Mesodermal cell (in vitro differentiated cells): Measurements from ENCODE around the gene GPER1.

ENCODE experiments used
- H3K27ac ChIP-seq: 2 replicates; pipeline ENCODE4 v1.7.0; 2013; ENCODE audit warnings: mild to moderate bottlenecking, low read depth, low read length, moderate library complexity; ENCODE audit not compliant: severe bottlenecking
- H3K36me3 ChIP-seq: 2 replicates; pipeline ENCODE4 v1.7.1; 2013; ENCODE audit warnings: mild to moderate bottlenecking, low read length, moderate library complexity; ENCODE audit not compliant: control insufficient read depth, insufficient read depth
- H3K4me1 ChIP-seq: one replicate; pipeline ENCODE4 v1.7.1; 2013; ENCODE audit warnings: mild to moderate bottlenecking, low read length; ENCODE audit not compliant: insufficient read depth, control insufficient read depth, poor library complexity, severe bottlenecking
- H3K4me3 ChIP-seq: 2 replicates; pipeline ENCODE4 v1.7.0; 2013; ENCODE audit warnings: low read length, control low read depth, mild to moderate bottlenecking; ENCODE audit not compliant: insufficient read depth, poor library complexity, severe bottlenecking; ENCODE audit errors: extremely low read depth
- H3K9me3 ChIP-seq: 2 replicates; pipeline ENCODE4 v1.7.1; 2013; ENCODE audit warnings: mild to moderate bottlenecking, low read length, moderate library complexity; ENCODE audit not compliant: control insufficient read depth
- WGBS, 2 experiments: methylation state at CpG; one replicate each; pipeline ENCODE4 v1.1.5; 2013; ENCODE audit warnings: missing lambda C conversion rate in 2 of 2; ENCODE audit not compliant: insufficient coverage in 2 of 2; 5-methylcytosine and 5-hydroxymethylcytosine counted together

The GPER1 gene

GRCh38 chr7:1061180-1061579, 26.7 kb upstream of the GPER1 start:
- WGBS, 2 experiments = 86 to 91% methylated on average over 8 to 9 of the region's 9 CpGs
- H3K27ac ChIP-seq = no peak overlapping the region
- H3K9me3 ChIP-seq = no peaks in the 10 kb centered on the region
- no peaks in the 10 kb centered on the region for H3K36me3 ChIP-seq
- H3K4me1 ChIP-seq = peaks cover 12% of the 10 kb centered on the region
- no peak overlapping the region for H3K4me3 ChIP-seq

DNA sequence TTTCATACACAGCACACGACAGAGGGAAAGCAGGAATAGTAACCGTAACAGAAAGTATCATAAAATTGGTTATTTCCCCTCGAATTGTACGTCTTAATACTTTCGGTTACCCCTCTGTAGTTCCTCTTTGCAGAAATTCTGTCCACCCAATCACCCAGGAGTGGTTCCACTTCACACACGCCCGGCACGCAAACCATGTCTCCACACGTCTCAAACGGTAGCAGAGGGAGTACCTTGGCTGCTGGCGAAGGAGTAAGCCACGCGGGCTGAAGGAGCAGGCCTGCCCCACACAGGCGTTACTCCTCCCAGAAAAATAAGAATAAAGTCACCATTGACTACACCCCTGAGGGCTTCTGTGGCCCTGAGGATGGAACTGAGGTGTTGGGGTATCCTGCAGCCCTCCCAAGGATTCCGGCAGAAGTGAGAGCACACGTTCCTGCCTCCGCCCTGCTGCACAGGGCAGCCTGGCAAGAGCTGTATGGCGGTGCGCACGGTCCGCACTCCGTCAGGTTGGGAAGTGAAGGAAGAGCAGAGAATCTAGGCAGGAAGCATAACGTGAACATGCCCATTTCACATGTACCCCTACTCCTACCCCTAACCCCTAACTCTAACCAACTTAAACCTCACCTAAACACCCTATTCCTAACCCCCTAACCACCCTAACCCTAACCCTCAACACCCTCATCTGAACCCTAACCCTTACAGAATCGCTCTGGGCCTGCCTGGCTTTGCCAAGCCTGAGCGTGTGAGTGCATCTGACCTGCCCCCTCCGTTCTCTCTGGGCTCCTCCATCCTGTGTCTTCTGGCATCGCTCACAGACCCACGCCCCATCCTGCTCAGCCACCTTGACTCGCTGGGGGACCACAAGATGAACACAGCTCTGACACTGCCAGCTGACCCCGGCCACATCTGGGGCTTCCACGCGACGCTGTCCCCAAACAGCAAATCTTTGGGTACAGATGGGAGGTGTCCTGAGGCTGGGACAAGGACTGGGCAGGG, 25.3 kb upstream of the GPER1 start:
- no peak overlapping the region for H3K27ac ChIP-seq
- H3K4me3 ChIP-seq = no peak overlapping the region
- H3K9me3 ChIP-seq = no peaks in the 10 kb centered on the region
- WGBS, 2 experiments = 92 to 94% methylated on average over 24 to 29 of the region's 33 CpGs
- H3K36me3 ChIP-seq = no peaks in the 10 kb centered on the region
- H3K4me1 ChIP-seq = peaks cover 12% of the 10 kb centered on the region

GRCh38 chr7:1063361-1063760, 24.6 kb upstream of the GPER1 start:
- Histone ChIP-seq H3K4me1 (peaks cover 12% of the 10 kb centered on the region), H3K9me3 (no peaks in the 10 kb centered on the region), H3K4me3 (no peak overlapping the region), H3K27ac (no peak overlapping the region), H3K36me3 (no peaks in the 10 kb centered on the region)
- 94 to 95% methylated on average over 21 of the region's 21 CpGs for WGBS, 2 experiments

DNA sequence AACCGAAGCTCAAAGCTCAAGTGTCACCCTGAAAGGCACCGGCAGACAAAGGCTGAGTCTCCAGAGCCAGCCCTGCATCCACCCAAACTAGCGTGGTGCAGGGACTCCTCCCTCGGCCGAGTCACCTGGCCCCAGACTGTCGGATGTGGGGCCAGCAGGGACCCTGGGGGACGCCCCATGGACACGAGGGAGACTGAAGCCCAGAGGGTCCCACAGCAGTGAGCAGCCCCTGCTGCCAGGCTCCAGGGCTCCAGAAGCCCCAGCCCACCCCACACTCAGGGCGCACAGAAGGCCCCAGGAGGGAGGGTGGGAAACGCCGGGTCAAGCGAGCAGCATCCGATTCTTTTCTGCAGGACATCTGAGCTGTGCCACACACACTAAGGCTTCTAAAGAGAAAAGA, 23.3 kb upstream of the GPER1 start:
- no peak overlapping the region for H3K4me3 ChIP-seq
- H3K9me3 ChIP-seq = no peaks in the 10 kb centered on the region
- peaks cover 12% of the 10 kb centered on the region for H3K4me1 ChIP-seq
- H3K36me3 ChIP-seq = no peaks in the 10 kb centered on the region
- WGBS, 2 experiments = 86 to 97% methylated on average over 7 to 12 of the region's 13 CpGs
- H3K27ac ChIP-seq = no peak overlapping the region

DNA sequence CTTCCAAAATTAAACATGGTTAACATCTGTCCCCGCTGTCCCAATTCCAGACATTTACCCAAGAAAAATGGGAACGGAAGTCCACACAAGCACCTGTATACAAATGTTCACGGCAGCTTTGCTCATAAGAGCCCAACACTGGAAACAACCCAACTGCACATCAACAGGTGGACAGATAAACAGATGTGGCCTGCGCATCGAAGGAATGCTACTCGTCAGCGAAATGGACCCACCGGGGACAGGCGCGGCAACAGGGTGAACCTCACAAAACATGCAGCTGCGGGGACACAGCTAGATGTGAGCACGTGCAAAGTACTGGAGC, 22.7 kb upstream of the GPER1 start:
- H3K36me3 ChIP-seq = no peaks in the 10 kb centered on the region
- 92 to 95% methylated on average over 10 to 12 of the region's 12 CpGs for WGBS, 2 experiments
- H3K4me3 ChIP-seq = no peak overlapping the region
- no peaks in the 10 kb centered on the region for H3K9me3 ChIP-seq
- H3K27ac ChIP-seq = no peak overlapping the region
- H3K4me1 ChIP-seq = peaks cover 9% of the 10 kb centered on the region

DNA sequence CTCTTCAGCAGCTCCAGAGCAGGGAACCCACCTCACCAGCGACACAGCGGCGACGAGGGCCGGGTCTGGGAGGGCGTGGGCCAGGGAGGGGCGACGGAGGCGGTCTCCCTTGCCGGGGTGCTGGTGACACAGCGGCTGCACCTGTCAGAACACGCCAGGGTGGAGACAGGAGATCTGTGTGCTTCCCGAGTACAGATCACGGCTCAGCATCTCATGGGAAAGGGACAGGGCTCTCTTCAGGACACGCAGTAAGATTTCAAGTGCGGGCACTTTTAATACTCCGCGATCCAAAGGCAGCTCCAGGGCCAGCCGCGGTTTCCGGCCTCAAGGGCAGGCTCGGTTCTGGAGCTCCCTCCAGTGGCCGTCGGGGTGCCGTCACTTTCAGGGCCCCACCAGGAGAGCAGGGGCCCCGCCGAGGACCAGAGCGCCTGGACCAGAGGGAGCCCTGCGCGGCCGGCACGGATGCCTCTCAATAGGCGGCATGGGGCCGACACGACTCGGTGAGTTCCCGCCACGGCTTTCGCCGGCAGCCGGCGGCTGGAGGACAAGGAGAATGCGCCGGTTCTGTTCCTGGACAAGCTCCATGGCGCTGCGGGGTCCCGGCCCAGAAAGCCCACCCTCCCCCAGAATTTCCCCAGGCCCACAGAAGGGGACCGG, 22.2 kb upstream of the GPER1 start:
- H3K4me1 ChIP-seq = peaks cover 4% of the 10 kb centered on the region
- H3K36me3 ChIP-seq = no peaks in the 10 kb centered on the region
- H3K4me3 ChIP-seq = no peak overlapping the region
- no peak overlapping the region for H3K27ac ChIP-seq
- 23 to 28% methylated on average over 44 to 47 of the region's 48 CpGs for WGBS, 2 experiments
- H3K9me3 ChIP-seq = no peaks in the 10 kb centered on the region

DNA sequence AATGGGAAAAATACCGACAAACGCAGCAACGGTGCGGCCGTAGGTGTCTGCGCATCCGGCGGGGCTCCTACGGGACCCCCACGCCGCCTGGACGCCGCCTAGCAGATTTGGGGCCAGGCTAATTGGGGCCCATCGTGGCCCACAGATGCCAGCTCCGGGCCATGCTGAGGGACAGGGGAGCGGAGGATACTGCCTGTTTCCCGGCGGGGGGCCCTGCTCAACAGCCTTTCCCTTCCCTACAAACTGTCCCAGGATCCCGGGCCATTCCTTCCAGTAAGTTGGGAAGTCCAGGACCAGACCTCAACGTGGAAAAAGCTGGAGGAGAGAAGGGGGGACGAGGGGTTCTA, 21.7 kb upstream of the GPER1 start:
- Histone ChIP-seq H3K27ac (no peak overlapping the region), H3K4me3 (no peak overlapping the region), H3K36me3 (no peaks in the 10 kb centered on the region), H3K4me1 (no peaks in the 10 kb centered on the region), H3K9me3 (no peaks in the 10 kb centered on the region)
- WGBS, 2 experiments = 80 to 85% methylated on average over 15 to 17 of the region's 21 CpGs

- Histone ChIP-seq H3K27ac (no peak overlapping the region), H3K4me1 (peaks cover 1% of the 10 kb centered on the region), H3K36me3 (no peaks in the 10 kb centered on the region), H3K9me3 (no peaks in the 10 kb centered on the region), H3K4me3 (no peak overlapping the region)
- 96 to 98% methylated on average over 14 of the region's 14 CpGs for WGBS, 2 experiments
Measured at GRCh38 chr7:1068013-1068412, 19.9 kb upstream of the GPER1 start.

GRCh38 chr7:1068619-1069018, 19.3 kb upstream of the GPER1 start:
- Histone ChIP-seq H3K27ac (no peak overlapping the region), H3K9me3 (no peaks in the 10 kb centered on the region), H3K4me3 (no peak overlapping the region), H3K36me3 (no peaks in the 10 kb centered on the region), H3K4me1 (peaks cover 5% of the 10 kb centered on the region)
- 94% methylated on average over 11 of the region's 11 CpGs for WGBS, 2 experiments

DNA sequence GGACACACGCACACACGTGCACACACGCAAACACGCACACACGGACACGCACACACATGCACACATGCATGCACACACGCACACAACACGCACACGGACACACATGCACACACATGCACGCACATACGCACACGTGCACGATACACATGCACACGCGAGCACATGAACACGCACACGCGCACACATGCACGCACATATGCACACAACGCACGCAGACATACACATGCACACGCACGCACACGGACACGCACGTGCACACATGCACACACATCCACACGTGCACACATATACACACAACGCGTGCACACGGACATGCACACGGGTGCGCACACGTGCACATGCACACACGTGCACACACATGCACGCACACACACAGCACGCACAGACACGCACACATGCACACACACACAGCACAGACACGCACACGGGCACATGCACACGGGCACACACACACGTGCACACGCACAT, 17.3 kb upstream of the GPER1 start:
- Histone ChIP-seq H3K9me3 (no peaks in the 10 kb centered on the region), H3K27ac (no peak overlapping the region), H3K36me3 (no peaks in the 10 kb centered on the region), H3K4me3 (no peak overlapping the region), H3K4me1 (peaks cover 5% of the 10 kb centered on the region)
- 90 to 93% methylated on average over 31 to 41 of the region's 42 CpGs for WGBS, 2 experiments
